Body of pancreas (tissue), 4 donors: ENCODE results near the gene HOXD13. TPM values are rescaled to one million over a fixed set of nuclear protein-coding genes. Genes with fewer than 3 reads are reported as not detected.

ENCODE experiments used
- ATAC-seq: fragments of 150-250 bp; one replicate; pipeline ENCODE4 v1.9.1; 2016
- DNase-seq, 4 donors: peaks; one replicate each; pipeline ENCODE4 v3.0.0-alpha.2; 2019
- H3K27ac ChIP-seq, 4 donors: fragments of 200-600 bp; sonication (generic); 1 replicate in 3 of 4; 2 replicates in 1 of 4; pipeline versions ENCODE4 v1.5.1 to v1.6.1; 2016 to 2019; ENCODE audit warnings: mild to moderate bottlenecking in 1 of 4, mixed read lengths in 1 of 4, moderate library complexity in 1 of 4
- H3K27me3 ChIP-seq, 2 donors: fragments of 200-600 bp; sonication (generic); one replicate each; pipeline ENCODE4 v1.6.0; 2016; ENCODE audit warnings: mild to moderate bottlenecking in 1 of 2
- H3K36me3 ChIP-seq, 2 donors: fragments of 200-600 bp; sonication (generic); replicated peaks in 1 of 2; 2 replicates each; pipeline ENCODE4 v1.5.1; 2016; ENCODE audit warnings: low read depth in 2 of 2; ENCODE audit not compliant: insufficient read depth in 1 of 2
- H3K4me1 ChIP-seq: fragments of 200-600 bp; sonication (generic); one replicate; pipeline ENCODE4 v1.6.0; 2016
- H3K4me3 ChIP-seq, 2 donors: fragments of 200-600 bp; sonication (generic); 1 replicate in 1 of 2; 2 replicates in 1 of 2; pipeline ENCODE4 v1.5.1; 2016 to 2019
- H3K9me3 ChIP-seq, 3 donors: fragments of 200-600 bp; sonication (generic); 1 replicate in 2 of 3; 2 replicates in 1 of 3; pipeline ENCODE4 v1.5.1; 2016
- CTCF ChIP-seq, 7 experiments: fragments of 450-650 bp in 4 of 7; fragments of 200-600 bp in 3 of 7; sonication (generic) in 3 of 7; IDR thresholded peaks; one replicate each; pipeline ENCODE4 v1.5.1; 2016 to 2019; ENCODE audit warnings: antibody characterized with exemption in 7 of 7
- POLR2A ChIP-seq, 3 donors: fragments of 450-650 bp; IDR thresholded peaks; one replicate each; pipeline ENCODE4 v1.6.1; 2016; ENCODE audit warnings: antibody characterized with exemption in 3 of 3, mild to moderate bottlenecking in 2 of 3
- WGBS, 2 donors: methylation state at CpG; one replicate each; pipeline ENCODE4 v1.1.5; 2017; 5-methylcytosine and 5-hydroxymethylcytosine counted together
- intact Hi-C: fragments of 100-400 bp; cut with DNase I; formaldehyde crosslinking; loops from one replicate; pipeline ENCODE4 v1.15.1; 2023
- total RNA-seq, 2 donors: library from RNA; depleted of rRNA; stranded (reverse); fragments of >200 nt; gene quantifications; one replicate each; pipeline ENCODE4 v1.1.0, GENCODE V29; 2016

The HOXD13 gene
- total RNA-seq, 2 donors from 2014 or later = not detected

- H3K27ac ChIP-seq = no peak overlapping the region
- ATAC-seq (no peak), DNase-seq (no peak)
- H3K4me3 ChIP-seq = no peak overlapping the region
- TF ChIP-seq POLR2A (IDR thresholded peaks at IDR 0.05) (no peak), CTCF (IDR thresholded peaks at IDR 0.05) (no peak)
- peaks cover 0 to 63% of the 10 kb centered on the region in 2 donors for H3K27me3 ChIP-seq
- intact Hi-C loops = no loop called here
- H3K36me3 ChIP-seq = no peaks in the 10 kb centered on the region
- H3K9me3 ChIP-seq = no peaks in the 10 kb centered on the region
- WGBS, 2 donors = 3 to 12% methylated on average over 18 to 51 of the region's 53 CpGs
- peaks cover 32% of the 10 kb centered on the region for H3K4me1 ChIP-seq
Measured at GRCh38 chr2:176093145-176093897, 800 bp downstream of the HOXD13 start.

- peaks cover 0 to 65% of the 10 kb centered on the region in 2 donors for H3K27me3 ChIP-seq
- 4 to 12% methylated on average over 8 of the region's 8 CpGs for WGBS, 2 donors
- peaks cover 30% of the 10 kb centered on the region for H3K4me1 ChIP-seq
- DNase-seq (no peak), ATAC-seq (no peak)
- H3K9me3 ChIP-seq = no peaks in the 10 kb centered on the region
- intact Hi-C loops = no loop called here
- no peak for TF ChIP-seq CTCF (IDR thresholded peaks at IDR 0.05)
- no peak for TF ChIP-seq POLR2A (IDR thresholded peaks at IDR 0.05)
- no peaks in the 10 kb centered on the region for H3K36me3 ChIP-seq
- H3K27ac ChIP-seq = no peak overlapping the region
- H3K4me3 ChIP-seq = no peak overlapping the region
Measured at GRCh38 chr2:176093898-176094249, 1.4 kb downstream of the HOXD13 start.

- H3K9me3 ChIP-seq = no peaks in the 10 kb centered on the region
- H3K4me3 ChIP-seq = no peak overlapping the region
- intact Hi-C loops = no loop called here
- WGBS, 2 donors = 5% methylated on average over 12 of the region's 12 CpGs
- H3K36me3 ChIP-seq = no peaks in the 10 kb centered on the region
- DNase-seq = no peak
- peaks cover 30% of the 10 kb centered on the region for H3K4me1 ChIP-seq
- TF ChIP-seq CTCF (IDR thresholded peaks at IDR 0.05) (no peak), POLR2A (IDR thresholded peaks at IDR 0.05) (no peak)
- H3K27ac ChIP-seq = no peak overlapping the region
- peaks cover 0 to 66% of the 10 kb centered on the region in 2 donors for H3K27me3 ChIP-seq
- no peak for ATAC-seq
Measured at GRCh38 chr2:176094349-176094748, 1.8 kb downstream of the HOXD13 start.

- H3K27me3 ChIP-seq = peaks cover 0 to 69% of the 10 kb centered on the region in 2 donors
- intact Hi-C loops = loop anchor here (5.0 kb wide), 1 partner anchor 408 kb away; no protein-coding TSS in a partner anchor
- DNase-seq (no peak), ATAC-seq (no peak)
- TF ChIP-seq POLR2A (IDR thresholded peaks at IDR 0.05) (no peak), CTCF (IDR thresholded peaks at IDR 0.05) (no peak)
- no peaks in the 10 kb centered on the region for H3K36me3 ChIP-seq
- H3K27ac ChIP-seq = no peak overlapping the region
- no peaks in the 10 kb centered on the region for H3K9me3 ChIP-seq
- 10 to 13% methylated on average over 5 of the region's 5 CpGs for WGBS, 2 donors
- H3K4me1 ChIP-seq = peaks cover 38% of the 10 kb centered on the region
- no peak overlapping the region for H3K4me3 ChIP-seq
Measured at GRCh38 chr2:176095421-176095820, 2.9 kb downstream of the HOXD13 start.
